ENCODE data around the gene SMIM44. TPM values are rescaled to one million over a fixed set of nuclear protein-coding genes. Genes with fewer than 3 reads are reported as not detected.

SMIM44 gene
- total RNA-seq, 1 experiment from 2014 or later = not detected

DNA sequence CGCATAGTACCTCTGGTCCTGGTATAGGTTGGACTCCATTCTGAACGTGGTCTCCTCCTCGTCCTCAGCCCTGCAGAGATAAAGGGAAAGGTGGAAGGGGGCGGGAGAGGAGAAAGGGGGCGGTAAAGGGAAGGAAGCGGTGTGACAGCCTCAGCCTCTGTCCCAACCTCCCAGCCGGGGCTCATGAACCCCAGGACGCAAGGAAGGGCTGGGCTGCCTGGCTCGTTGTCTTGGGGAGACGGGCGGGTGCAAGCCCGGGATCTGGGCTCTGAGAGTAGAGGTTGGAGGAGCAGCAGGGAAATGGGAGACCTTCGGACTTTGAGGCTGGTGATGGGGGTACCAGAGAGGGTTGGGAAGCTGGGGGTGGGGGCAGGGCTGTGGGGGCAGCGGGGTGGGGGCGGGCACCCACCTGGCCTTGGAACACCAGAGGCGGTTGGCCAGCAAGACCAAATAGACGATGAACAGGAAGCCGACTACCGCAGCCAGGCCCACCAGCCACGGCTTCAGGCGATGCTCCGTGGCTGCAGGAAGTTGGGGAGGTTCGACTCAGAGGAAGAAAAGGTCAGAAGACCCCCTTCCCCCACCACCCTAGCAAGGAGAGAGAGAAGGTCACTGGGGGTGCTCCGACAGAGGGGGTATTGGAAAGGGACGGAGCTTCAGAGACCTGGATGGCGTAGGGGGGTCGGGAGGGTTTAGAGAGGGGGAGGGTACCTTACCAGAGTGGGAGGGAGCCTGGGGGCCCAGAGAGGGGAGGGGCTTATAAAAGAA, 4.6 kb downstream of the SMIM44 start:
- ATAC-seq (no peak), DNase-seq (ENCODE audit: low read depth, low spot score) (no peak)
- Histone ChIP-seq H3K4me3 (ENCODE audit: low read depth in 2 of 2, low read length in 2 of 2) (no peak overlapping the region), H3K27me3 (ENCODE audit: control insufficient read depth, insufficient read depth, low read length) (no peaks in the 10 kb centered on the region), H3K27ac (ENCODE audit: low read length) (no peak overlapping the region), H3K36me3 (ENCODE audit: control insufficient read depth, insufficient read depth, low read length) (no peaks in the 10 kb centered on the region), H3K9me3 (ENCODE audit: control insufficient read depth, insufficient read depth, low read depth, low read length) (no peaks in the 10 kb centered on the region), H3K4me1 (ENCODE audit: control insufficient read depth, insufficient read depth, low read length) (no peaks in the 10 kb centered on the region)
- no TSS peak for BruUV-seq (replicated peaks)
- in situ Hi-C loops (cut with HindIII; ENCODE audit: low pct_unique_long_range_greater_than_20kb, low sequenced_read_pairs) (no loop called here), intact Hi-C loops (cut with micrococcal nuclease; ENCODE audit: unreplicated experiment) (no loop called here)
- TF ChIP-seq TCF7L2 (IDR thresholded peaks at IDR 0.05; ENCODE audit: low read depth, low read length) (no peak), POLR2AphosphoS5 (IDR thresholded peaks at IDR 0.05; ENCODE audit: low read depth, low read length) (no peak), SIN3A (IDR thresholded peaks at IDR 0.05; ENCODE audit: borderline replicate concordance, insufficient read depth, low read depth, low read length) (no peak)
- TF ChIP-seq, protein P1, sequence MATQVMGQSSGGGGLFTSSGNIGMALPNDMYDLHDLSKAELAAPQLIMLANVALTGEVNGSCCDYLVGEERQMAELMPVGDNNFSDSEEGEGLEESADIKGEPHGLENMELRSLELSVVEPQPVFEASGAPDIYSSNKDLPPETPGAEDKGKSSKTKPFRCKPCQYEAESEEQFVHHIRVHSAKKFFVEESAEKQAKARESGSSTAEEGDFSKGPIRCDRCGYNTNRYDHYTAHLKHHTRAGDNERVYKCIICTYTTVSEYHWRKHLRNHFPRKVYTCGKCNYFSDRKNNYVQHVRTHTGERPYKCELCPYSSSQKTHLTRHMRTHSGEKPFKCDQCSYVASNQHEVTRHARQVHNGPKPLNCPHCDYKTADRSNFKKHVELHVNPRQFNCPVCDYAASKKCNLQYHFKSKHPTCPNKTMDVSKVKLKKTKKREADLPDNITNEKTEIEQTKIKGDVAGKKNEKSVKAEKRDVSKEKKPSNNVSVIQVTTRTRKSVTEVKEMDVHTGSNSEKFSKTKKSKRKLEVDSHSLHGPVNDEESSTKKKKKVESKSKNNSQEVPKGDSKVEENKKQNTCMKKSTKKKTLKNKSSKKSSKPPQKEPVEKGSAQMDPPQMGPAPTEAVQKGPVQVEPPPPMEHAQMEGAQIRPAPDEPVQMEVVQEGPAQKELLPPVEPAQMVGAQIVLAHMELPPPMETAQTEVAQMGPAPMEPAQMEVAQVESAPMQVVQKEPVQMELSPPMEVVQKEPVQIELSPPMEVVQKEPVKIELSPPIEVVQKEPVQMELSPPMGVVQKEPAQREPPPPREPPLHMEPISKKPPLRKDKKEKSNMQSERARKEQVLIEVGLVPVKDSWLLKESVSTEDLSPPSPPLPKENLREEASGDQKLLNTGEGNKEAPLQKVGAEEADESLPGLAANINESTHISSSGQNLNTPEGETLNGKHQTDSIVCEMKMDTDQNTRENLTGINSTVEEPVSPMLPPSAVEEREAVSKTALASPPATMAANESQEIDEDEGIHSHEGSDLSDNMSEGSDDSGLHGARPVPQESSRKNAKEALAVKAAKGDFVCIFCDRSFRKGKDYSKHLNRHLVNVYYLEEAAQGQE (IDR thresholded peaks at IDR 0.05; ENCODE audit: insufficient read depth in 1 of 2, low read depth in 2 of 2, low read length in 1 of 2) = no peak
- TF ChIP-seq, protein P2, sequence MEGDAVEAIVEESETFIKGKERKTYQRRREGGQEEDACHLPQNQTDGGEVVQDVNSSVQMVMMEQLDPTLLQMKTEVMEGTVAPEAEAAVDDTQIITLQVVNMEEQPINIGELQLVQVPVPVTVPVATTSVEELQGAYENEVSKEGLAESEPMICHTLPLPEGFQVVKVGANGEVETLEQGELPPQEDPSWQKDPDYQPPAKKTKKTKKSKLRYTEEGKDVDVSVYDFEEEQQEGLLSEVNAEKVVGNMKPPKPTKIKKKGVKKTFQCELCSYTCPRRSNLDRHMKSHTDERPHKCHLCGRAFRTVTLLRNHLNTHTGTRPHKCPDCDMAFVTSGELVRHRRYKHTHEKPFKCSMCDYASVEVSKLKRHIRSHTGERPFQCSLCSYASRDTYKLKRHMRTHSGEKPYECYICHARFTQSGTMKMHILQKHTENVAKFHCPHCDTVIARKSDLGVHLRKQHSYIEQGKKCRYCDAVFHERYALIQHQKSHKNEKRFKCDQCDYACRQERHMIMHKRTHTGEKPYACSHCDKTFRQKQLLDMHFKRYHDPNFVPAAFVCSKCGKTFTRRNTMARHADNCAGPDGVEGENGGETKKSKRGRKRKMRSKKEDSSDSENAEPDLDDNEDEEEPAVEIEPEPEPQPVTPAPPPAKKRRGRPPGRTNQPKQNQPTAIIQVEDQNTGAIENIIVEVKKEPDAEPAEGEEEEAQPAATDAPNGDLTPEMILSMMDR (IDR thresholded peaks at IDR 0.05) = no peak
- CTCF ChIA-PET = interaction anchor here (0.7 to 1.2 kb wide), 3 partner anchors 174 to 203 kb away, joined by 4 to 11 read pairs (median 4); no protein-coding TSS in a partner anchor
- POLR2A ChIA-PET = no interaction called here

DNA sequence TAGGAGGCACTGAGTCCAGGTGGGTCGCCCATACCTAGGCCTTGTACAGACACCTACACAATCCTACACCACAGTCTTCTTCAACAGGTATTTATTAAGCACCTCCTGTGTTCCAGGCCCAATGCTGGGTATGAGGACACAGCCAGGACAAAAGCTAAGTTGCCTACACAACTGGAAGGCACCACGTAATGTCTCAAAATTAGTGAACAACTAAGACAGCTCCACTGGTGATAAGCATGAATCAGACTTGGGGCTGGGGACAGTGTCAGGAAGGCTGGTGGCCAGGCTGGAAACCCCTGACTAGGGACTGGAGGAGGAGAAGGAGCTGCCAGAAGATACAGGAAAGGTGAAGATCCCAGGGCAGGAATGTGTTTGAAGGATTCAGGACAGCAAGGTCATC, 5.3 kb downstream of the SMIM44 start:
- H3K27me3 ChIP-seq (ENCODE audit: control insufficient read depth, insufficient read depth, low read length) = no peaks in the 10 kb centered on the region
- in situ Hi-C loops (cut with HindIII; ENCODE audit: low pct_unique_long_range_greater_than_20kb, low sequenced_read_pairs) (no loop called here), intact Hi-C loops (cut with micrococcal nuclease; ENCODE audit: unreplicated experiment) (no loop called here)
- no peak overlapping the region for H3K4me3 ChIP-seq (ENCODE audit: low read depth in 2 of 2, low read length in 2 of 2)
- BruUV-seq (replicated peaks) = no TSS peak
- H3K9me3 ChIP-seq (ENCODE audit: control insufficient read depth, insufficient read depth, low read depth, low read length) = no peaks in the 10 kb centered on the region
- no peak overlapping the region for H3K27ac ChIP-seq (ENCODE audit: low read length)
- ATAC-seq (no peak), DNase-seq (ENCODE audit: low read depth, low spot score) (no peak)
- H3K36me3 ChIP-seq (ENCODE audit: control insufficient read depth, insufficient read depth, low read length) = no peaks in the 10 kb centered on the region
- CTCF ChIA-PET = no interaction called here
- POLR2A ChIA-PET = no interaction called here
- no peaks in the 10 kb centered on the region for H3K4me1 ChIP-seq (ENCODE audit: control insufficient read depth, insufficient read depth, low read length)
- TF ChIP-seq, protein P2 (IDR thresholded peaks at IDR 0.05) = no peak
- TF ChIP-seq, protein P1 (IDR thresholded peaks at IDR 0.05; ENCODE audit: insufficient read depth in 1 of 2, low read depth in 2 of 2, low read length in 1 of 2) = no peak
- TF ChIP-seq SIN3A (IDR thresholded peaks at IDR 0.05; ENCODE audit: borderline replicate concordance, insufficient read depth, low read depth, low read length) (no peak), POLR2AphosphoS5 (IDR thresholded peaks at IDR 0.05; ENCODE audit: low read depth, low read length) (no peak), TCF7L2 (IDR thresholded peaks at IDR 0.05; ENCODE audit: low read depth, low read length) (no peak)

Data from Panc1 (cell line).